Mucosa of descending colon (tissue), 3 donors: Measurements from ENCODE around the gene HSD17B8. TPM values are rescaled to one million over a fixed set of nuclear protein-coding genes. Genes with fewer than 3 reads are reported as not detected.

Experiments
- ATAC-seq: fragments of 200-7000 bp; cut with Tn5 transposase; one replicate; pipeline ENCODE4 v1.9.1; 2020; ENCODE audit warnings: mild to moderate bottlenecking, moderate library complexity
- DNase-seq, 3 donors: peaks; one replicate each; pipeline ENCODE4 v3.0.0-alpha.2; 2020
- H3K36me3 ChIP-seq: fragments of 200-600 bp; one replicate; pipeline ENCODE4 v1.8.0; 2021; ENCODE audit warnings: low read depth, mild to moderate bottlenecking
- H3K4me1 ChIP-seq: fragments of 200-600 bp; one replicate; pipeline ENCODE4 v1.8.0; 2021; ENCODE audit warnings: low read depth, mild to moderate bottlenecking
- H3K4me3 ChIP-seq: fragments of 200-600 bp; one replicate; pipeline ENCODE4 v1.8.0; 2021; ENCODE audit warnings: mild to moderate bottlenecking
- H3K9me3 ChIP-seq: fragments of 200-600 bp; one replicate; pipeline ENCODE4 v1.8.0; 2021; ENCODE audit warnings: mild to moderate bottlenecking
- CTCF ChIP-seq: fragments of 200-600 bp; IDR thresholded peaks from one replicate; pipeline ENCODE4 v1.8.0; 2022; ENCODE audit warnings: antibody characterized with exemption, mild to moderate bottlenecking
- intact Hi-C, 2 donors: fragments of 100-400 bp; cut with DNase I in 1 of 2; cut with micrococcal nuclease in 1 of 2; formaldehyde crosslinking; loops; one replicate each; pipeline versions ENCODE4 v1.11.0 to v1.11.1; 2022; cut with DNase I, micrococcal nuclease
- total RNA-seq, 3 donors: library from RNA; stranded (reverse); fragmentation: NEBNext Ultra II Directional in 2 of 3; extraction: Animal tissue kit (Norgen Biotek cat#: 25700) in 2 of 3; gene quantifications; one replicate each; pipeline versions ENCODE4 v1.2.1 to v1.2.4, GENCODE V29; 2021 to 2023
- donor health status: DM: no; HTN: no; CAD: no; lungs with moderate emphysema.
- donor health status: DM: no; HTN: no; CAD: no.
- donor health status: DM: no; HTN: yes; CAD: no.

HSD17B8 gene
- total RNA-seq, 3 donors from 2014 or later = 12.3 to 23.2 (median 19.7) TPM

- Histone ChIP-seq H3K4me1 (peaks cover 31% of the 10 kb centered on the region), H3K4me3 (no peak overlapping the region), H3K36me3 (peaks cover 8% of the 10 kb centered on the region), H3K9me3 (no peaks in the 10 kb centered on the region)
- DNase-seq (peak in 1 of 3 donors; percentile 42), ATAC-seq (no peak)
- TF ChIP-seq CTCF = no peak
- intact Hi-C loops = no loop called here
These were observed 8.9 kb upstream of the HSD17B8 start for GRCh38 chr6:33195304-33196165.

- peak; percentile 38 for ATAC-seq
- TF ChIP-seq CTCF = peak; percentile 35
- peak; percentile 45 to 63 (median 56) for DNase-seq
These were observed 6.9 kb upstream of the HSD17B8 start for GRCh38 chr6:33197431-33198048.

DNA sequence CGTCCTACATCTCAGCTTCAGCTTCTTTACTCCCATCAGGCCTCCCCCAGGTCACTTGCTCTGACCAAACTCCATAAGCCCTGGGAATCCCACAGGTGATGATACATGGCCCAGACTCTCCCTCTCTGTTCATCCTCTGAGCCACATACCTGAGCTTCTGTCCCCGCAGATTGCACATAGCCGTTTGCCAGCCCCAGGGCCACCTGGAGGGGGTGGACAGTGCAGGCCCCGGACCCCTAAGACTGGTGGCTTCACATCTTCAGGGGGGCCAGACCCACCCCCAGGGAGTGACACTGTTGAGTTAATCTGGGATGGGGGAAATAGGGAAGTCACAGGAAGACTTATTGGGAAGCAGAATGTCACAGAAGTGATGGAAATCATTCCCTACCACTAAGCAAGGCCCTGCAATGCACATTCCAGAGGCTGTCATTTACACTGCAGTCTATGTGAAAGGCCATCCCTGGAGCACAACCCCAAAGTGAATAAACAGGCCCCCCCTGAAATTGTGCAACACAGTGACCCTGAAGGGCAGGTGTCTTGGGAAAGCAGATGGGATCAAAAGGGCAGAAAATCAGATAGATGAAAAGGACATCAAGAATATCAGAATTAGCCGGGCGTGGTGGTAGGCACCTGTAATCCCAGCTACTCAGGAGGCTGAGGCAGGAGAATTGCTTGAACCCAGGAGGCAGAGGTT, 6.1 kb upstream of the HSD17B8 start:
- H3K9me3 ChIP-seq = no peaks in the 10 kb centered on the region
- DNase-seq (peak in 1 of 3 donors; percentile 50), ATAC-seq (no peak)
- intact Hi-C loops = no loop called here
- peaks cover 8% of the 10 kb centered on the region for H3K36me3 ChIP-seq
- no peak for TF ChIP-seq CTCF
- peaks cover 39% of the 10 kb centered on the region for H3K4me1 ChIP-seq
- no peak overlapping the region for H3K4me3 ChIP-seq

More at GRCh38 chr6:33197431-33198048, 6.9 kb upstream of the HSD17B8 start:
- intact Hi-C loops = no loop called here
- Histone ChIP-seq H3K9me3 (no peaks in the 10 kb centered on the region), H3K4me3 (no peak overlapping the region), H3K4me1 (peaks cover 38% of the 10 kb centered on the region), H3K36me3 (peaks cover 8% of the 10 kb centered on the region)

DNA sequence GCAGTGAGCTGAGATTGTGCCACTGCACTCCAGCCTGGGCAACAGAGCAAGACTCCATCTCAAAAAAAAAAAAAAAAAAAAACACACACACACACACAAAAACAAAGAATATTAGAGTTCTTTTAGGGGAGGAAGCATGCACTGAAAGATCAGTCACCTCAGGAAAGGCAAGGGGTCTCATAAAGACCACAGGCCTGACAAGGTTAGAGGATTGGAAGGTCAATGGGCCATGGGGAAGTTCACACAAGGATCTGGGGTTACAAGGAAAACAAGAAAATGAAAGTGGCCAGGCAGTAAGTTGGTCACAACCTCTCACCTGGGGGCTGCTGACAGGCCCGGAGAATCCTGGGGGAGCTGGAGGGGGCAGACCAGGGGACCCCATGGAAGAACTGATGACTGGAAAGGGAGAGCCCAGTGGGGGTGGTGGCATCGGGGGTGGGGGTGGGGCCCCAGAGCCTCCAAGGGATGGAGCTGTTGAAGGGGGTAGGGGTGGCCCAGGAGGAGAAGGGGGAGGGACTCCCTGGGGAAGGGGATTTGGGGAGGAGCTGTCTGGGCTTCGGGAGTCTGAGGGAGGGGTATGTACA, 5.5 kb upstream of the HSD17B8 start:
- H3K36me3 ChIP-seq = peaks cover 8% of the 10 kb centered on the region
- DNase-seq (no peak), ATAC-seq (no peak)
- no peaks in the 10 kb centered on the region for H3K9me3 ChIP-seq
- H3K4me3 ChIP-seq = no peak overlapping the region
- intact Hi-C loops = no loop called here
- TF ChIP-seq CTCF = no peak
- H3K4me1 ChIP-seq = peaks cover 40% of the 10 kb centered on the region

GRCh38 chr6:33199687-33200218, 4.7 kb upstream of the HSD17B8 start:
- intact Hi-C loops = no loop called here
- no peak for TF ChIP-seq CTCF
- Histone ChIP-seq H3K36me3 (peaks cover 8% of the 10 kb centered on the region), H3K4me3 (peak overlapping the region; percentile 86), H3K4me1 (peaks cover 44% of the 10 kb centered on the region), H3K9me3 (no peaks in the 10 kb centered on the region)
- ATAC-seq (peak; percentile 57), DNase-seq (peak in 2 of 3 donors; percentile 82 to 88)
